Subcutaneous adipose tissue (tissue), 4 donors: Measurements from ENCODE around the gene ZC3H6. TPM values are rescaled to one million over a fixed set of nuclear protein-coding genes. Genes with fewer than 3 reads are reported as not detected.

Source experiments
- total RNA-seq, 4 donors: library from RNA; depleted of rRNA; stranded (reverse); fragments of >200 nt; gene quantifications; one replicate each; pipeline ENCODE4 v1.1.0, GENCODE V29; 2016
- TF ChIP-seq, protein P1 (sequence below): fragments of 450-650 bp; IDR thresholded peaks from one replicate; pipeline ENCODE4 v1.5.1; 2016; ENCODE audit warnings: low read depth, mild to moderate bottlenecking, control low read depth, antibody characterized with exemption, moderate library complexity

ZC3H6 gene, protein sequence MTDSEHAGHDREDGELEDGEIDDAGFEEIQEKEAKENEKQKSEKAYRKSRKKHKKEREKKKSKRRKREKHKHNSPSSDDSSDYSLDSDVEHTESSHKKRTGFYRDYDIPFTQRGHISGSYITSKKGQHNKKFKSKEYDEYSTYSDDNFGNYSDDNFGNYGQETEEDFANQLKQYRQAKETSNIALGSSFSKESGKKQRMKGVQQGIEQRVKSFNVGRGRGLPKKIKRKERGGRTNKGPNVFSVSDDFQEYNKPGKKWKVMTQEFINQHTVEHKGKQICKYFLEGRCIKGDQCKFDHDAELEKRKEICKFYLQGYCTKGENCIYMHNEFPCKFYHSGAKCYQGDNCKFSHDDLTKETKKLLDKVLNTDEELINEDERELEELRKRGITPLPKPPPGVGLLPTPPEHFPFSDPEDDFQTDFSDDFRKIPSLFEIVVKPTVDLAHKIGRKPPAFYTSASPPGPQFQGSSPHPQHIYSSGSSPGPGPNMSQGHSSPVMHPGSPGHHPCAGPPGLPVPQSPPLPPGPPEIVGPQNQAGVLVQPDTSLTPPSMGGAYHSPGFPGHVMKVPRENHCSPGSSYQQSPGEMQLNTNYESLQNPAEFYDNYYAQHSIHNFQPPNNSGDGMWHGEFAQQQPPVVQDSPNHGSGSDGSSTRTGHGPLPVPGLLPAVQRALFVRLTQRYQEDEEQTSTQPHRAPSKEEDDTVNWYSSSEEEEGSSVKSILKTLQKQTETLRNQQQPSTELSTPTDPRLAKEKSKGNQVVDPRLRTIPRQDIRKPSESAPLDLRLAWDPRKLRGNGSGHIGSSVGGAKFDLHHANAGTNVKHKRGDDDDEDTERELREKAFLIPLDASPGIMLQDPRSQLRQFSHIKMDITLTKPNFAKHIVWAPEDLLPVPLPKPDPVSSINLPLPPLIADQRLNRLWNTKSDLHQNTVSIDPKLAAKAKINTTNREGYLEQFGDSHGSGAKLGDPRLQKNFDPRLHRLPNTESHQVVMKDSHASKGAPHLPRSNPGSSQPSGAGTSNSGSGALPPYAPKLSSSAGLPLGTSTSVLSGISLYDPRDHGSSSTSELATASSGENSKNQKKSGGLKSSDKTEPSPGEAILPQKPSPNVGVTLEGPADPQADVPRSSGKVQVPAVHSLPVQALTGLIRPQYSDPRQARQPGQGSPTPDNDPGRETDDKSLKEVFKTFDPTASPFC
- total RNA-seq, result 10 to 100 TPM; 19.9 to 24.3 (median 20.2) TPM

DNA sequence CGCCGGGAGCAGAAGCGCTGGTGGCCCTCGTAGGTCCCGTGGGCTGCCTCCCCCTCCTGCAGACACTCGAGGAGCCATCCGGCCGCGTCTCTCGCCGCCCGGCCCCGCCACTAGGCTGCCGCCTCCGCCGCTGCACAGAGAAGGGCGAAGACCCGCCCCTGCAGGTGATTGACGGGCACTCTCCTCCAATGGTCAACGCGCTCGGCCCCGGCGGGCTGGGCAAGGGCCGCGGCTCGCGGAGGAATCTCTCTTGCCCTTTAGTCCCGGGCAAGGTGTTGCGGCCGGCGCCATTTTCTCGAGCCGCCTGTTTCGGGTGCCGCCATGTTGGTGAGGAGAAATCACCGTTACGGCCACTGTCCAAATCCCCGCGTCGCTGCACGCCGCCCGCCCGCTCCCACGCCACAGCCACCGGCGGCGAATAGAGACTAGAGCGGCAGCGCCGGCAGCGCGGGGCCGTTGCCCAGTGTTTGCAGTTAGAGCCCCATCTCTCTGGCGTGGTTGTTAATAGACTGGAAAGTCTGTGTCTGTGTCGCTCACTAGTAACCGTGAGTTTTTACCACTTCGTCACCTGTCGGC lies at the start of gene ZC3H6:
Gene ZC3H6, plus strand, starts transcription at position 287 of the 576 bp plus-strand sequence. CDS start 398 bp downstream, outside the sequence.
- TF ChIP-seq, protein P1, sequence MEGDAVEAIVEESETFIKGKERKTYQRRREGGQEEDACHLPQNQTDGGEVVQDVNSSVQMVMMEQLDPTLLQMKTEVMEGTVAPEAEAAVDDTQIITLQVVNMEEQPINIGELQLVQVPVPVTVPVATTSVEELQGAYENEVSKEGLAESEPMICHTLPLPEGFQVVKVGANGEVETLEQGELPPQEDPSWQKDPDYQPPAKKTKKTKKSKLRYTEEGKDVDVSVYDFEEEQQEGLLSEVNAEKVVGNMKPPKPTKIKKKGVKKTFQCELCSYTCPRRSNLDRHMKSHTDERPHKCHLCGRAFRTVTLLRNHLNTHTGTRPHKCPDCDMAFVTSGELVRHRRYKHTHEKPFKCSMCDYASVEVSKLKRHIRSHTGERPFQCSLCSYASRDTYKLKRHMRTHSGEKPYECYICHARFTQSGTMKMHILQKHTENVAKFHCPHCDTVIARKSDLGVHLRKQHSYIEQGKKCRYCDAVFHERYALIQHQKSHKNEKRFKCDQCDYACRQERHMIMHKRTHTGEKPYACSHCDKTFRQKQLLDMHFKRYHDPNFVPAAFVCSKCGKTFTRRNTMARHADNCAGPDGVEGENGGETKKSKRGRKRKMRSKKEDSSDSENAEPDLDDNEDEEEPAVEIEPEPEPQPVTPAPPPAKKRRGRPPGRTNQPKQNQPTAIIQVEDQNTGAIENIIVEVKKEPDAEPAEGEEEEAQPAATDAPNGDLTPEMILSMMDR, result no peak

DNA sequence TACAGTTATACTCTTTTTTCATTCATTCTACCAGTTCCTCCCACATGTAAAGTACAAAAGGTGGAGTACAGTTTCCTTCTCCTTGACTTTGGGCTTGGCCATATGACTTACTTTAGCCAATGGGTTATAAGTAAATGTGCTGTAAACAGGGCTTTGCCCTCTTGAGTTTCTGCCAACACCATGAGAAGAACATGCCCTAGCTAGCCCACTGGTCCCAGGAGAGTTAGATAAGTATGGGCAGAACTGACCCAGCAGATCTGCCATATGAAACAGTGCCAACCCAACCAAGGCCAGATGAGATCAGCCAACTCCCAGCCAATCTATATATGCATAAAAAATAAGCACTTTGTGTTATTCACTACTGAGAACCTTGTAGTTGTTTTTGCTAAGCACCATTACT lies 46.0 kb upstream of the ZC3H6 start:
- TF ChIP-seq, protein P1, result no peak

DNA sequence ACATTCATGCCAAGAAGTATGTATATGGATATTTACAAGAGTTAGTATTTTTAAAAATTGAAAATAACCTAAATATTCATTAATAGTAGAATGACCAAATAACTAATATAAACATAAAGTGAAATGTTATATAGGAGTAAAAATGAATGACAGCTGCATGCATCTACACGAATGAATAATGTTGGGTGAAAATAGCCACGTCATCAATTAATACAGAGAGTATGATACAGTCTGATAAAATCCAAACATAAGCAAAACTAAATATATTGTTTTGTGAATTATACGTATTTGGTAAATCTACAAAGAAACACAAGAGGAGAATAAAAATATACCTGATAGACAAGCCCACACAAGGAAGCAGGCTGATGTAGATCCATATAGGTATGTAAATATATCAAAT lies 45.0 kb upstream of the ZC3H6 start:
- TF ChIP-seq, protein P1, result no peak

DNA sequence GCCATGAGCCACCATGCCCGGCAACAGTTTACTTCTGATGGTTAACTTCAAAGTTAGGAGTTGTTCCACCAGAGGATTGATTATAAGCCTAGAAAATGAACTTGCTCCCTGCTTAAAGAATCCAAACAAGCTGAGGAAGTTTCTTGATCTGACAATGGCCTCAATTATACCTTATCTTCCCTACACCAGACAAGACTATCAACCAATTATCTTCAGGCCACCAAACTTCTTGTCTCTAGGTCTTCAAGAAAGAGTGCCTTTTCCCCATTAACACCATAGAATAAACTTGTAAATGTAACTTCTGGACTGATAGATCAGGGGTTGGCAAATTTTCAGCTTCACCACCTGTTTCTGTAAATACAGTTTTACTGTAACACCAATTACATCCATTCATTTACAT lies 35.5 kb upstream of the ZC3H6 start:
- TF ChIP-seq, protein P1, result no peak

DNA sequence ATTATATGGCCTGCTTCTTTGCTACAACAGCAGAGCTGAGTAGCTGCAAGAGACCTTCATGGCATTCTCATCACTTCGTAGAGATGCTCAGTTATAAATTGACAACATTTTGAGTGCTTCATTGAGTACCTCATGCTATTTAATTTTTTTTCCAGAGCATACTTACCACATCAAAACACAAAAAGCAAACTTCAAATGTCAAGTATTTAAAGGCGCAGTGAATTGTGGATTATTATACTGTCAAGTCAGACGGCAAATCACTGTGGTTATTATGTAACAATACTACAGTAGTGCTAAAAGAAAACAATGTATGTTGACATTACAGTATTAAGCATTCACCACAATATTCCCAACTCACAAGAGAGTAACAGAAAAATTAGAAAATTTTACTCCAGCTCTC lies 33.0 kb upstream of the ZC3H6 start:
- TF ChIP-seq, protein P1, result no peak

DNA sequence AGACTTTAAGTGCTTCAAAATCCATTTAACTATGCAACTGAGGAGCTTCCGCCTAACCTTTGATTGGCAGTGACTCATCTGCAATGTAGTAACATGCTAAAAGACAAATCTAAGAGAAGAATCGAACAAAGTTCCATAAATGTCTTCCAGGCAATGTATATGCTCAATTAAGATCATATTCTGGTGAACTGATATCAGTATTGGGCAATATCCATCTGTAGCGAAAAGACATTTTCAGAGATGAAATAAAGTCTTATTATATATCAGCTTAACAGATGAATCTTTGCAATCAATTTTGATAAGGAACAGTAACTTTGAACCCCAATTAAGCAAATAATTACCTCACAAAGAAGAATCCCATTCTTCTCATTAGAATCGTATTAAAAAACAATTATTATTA lies 32.2 kb upstream of the ZC3H6 start:
- TF ChIP-seq, protein P1, result no peak
